Osteoblast (primary cell): ENCODE measurements around the gene VPS41. TPM values are rescaled to one million over a fixed set of nuclear protein-coding genes. Genes with fewer than 3 reads are reported as not detected.
A peak's percentile ranks its signal among the peaks of the same experiment; 100 is the strongest.

Source experiments
- DNase-seq: peaks from one replicate; pipeline ENCODE4 v3.0.0; 2011; ENCODE audit warnings: low spot score, mixed read lengths; ENCODE audit not compliant: insufficient read length; ENCODE audit errors: missing footprints
- H2AFZ ChIP-seq: 2 replicates; pipeline ENCODE4 v1.6.0; 2011; ENCODE audit warnings: mild to moderate bottlenecking, low read length
- H3K27ac ChIP-seq: 2 replicates; pipeline ENCODE4 v1.5.1; 2011; ENCODE audit warnings: mild to moderate bottlenecking, low read depth, low read length, moderate library complexity
- H3K27me3 ChIP-seq: 2 replicates; pipeline ENCODE4 v1.6.0; 2012; ENCODE audit warnings: mild to moderate bottlenecking, control low read depth, inconsistent platforms, low read length, moderate library complexity; ENCODE audit not compliant: insufficient read depth
- H3K36me3 ChIP-seq: 2 replicates; pipeline ENCODE4 v1.5.1; 2011; ENCODE audit warnings: mild to moderate bottlenecking, low read length, control low read depth, moderate library complexity; ENCODE audit not compliant: insufficient read depth
- H3K4me1 ChIP-seq: 2 replicates; pipeline ENCODE4 v1.5.1; 2011; ENCODE audit warnings: mild to moderate bottlenecking, low read length, control low read depth, moderate library complexity; ENCODE audit not compliant: insufficient read depth
- H3K4me2 ChIP-seq: 2 replicates; pipeline ENCODE4 v1.6.0; 2011; ENCODE audit warnings: mild to moderate bottlenecking, low read length; ENCODE audit not compliant: insufficient read depth
- H3K4me3 ChIP-seq: fragments of 200-600 bp; sonication (generic); 3 replicates; pipeline ENCODE4 v1.5.1; 2012; ENCODE audit warnings: mild to moderate bottlenecking, low read length, inconsistent platforms; ENCODE audit not compliant: insufficient read depth
- H3K79me2 ChIP-seq: 2 replicates; pipeline ENCODE4 v1.6.0; 2012; ENCODE audit warnings: mild to moderate bottlenecking, low read length, control low read depth, inconsistent platforms; ENCODE audit not compliant: insufficient read depth
- H3K9me3 ChIP-seq: 2 replicates; pipeline ENCODE4 v1.5.1; 2011; ENCODE audit warnings: low read depth, low read length, control low read depth
- H4K20me1 ChIP-seq: 2 replicates; pipeline ENCODE4 v1.6.0; 2012; ENCODE audit warnings: mild to moderate bottlenecking, low read length, control low read depth; ENCODE audit not compliant: insufficient read depth
- total RNA-seq: library from RNA; depleted of rRNA; stranded (reverse); fragments of >200 nt; gene quantifications from 2 replicates; pipeline ENCODE4 v1.2.3, GENCODE V29; 2012
- TF ChIP-seq, protein P1 (sequence below): IDR thresholded peaks from 2 replicates; pipeline ENCODE4 v1.5.1; 2011; ENCODE audit warnings: mild to moderate bottlenecking, low read depth, low read length, moderate library complexity; ENCODE audit errors: extremely low read depth

Gene VPS41
- total RNA-seq, 1 donor: 78.5 TPM

DNA sequence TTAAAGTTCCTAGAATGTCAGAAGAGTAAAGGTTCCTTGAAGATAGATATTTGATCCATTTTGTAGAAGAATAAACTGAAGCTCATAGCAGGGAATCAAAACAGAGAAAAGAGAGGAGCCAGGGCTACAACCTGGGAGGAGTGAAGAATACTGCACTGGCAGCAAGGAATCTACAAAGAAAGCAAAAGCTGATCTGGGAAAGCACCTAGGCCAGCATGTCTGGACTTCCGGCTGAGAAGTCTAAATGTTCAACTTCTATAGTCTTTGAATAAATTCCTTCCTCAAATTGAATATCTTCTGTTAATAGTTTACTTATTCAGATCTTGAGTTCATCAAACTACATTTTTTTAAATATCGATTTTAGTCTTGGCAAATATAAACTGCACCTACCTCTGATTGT is 78.2 kb downstream of the VPS41 start:
- no peak for DNase-seq
- no peaks in the 10 kb centered on the region for H3K27me3 ChIP-seq
- peaks cover 2% of the 10 kb centered on the region for H3K79me2 ChIP-seq
- H3K4me1 ChIP-seq: peaks cover 6% of the 10 kb centered on the region
- H2AFZ ChIP-seq: no peak overlapping the region
- H3K27ac ChIP-seq: no peak overlapping the region
- TF ChIP-seq, protein P1, sequence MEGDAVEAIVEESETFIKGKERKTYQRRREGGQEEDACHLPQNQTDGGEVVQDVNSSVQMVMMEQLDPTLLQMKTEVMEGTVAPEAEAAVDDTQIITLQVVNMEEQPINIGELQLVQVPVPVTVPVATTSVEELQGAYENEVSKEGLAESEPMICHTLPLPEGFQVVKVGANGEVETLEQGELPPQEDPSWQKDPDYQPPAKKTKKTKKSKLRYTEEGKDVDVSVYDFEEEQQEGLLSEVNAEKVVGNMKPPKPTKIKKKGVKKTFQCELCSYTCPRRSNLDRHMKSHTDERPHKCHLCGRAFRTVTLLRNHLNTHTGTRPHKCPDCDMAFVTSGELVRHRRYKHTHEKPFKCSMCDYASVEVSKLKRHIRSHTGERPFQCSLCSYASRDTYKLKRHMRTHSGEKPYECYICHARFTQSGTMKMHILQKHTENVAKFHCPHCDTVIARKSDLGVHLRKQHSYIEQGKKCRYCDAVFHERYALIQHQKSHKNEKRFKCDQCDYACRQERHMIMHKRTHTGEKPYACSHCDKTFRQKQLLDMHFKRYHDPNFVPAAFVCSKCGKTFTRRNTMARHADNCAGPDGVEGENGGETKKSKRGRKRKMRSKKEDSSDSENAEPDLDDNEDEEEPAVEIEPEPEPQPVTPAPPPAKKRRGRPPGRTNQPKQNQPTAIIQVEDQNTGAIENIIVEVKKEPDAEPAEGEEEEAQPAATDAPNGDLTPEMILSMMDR: no peak
- no peaks in the 10 kb centered on the region for H4K20me1 ChIP-seq
- no peaks in the 10 kb centered on the region for H3K9me3 ChIP-seq
- no peak overlapping the region for H3K4me3 ChIP-seq
- peak overlapping the region; percentile 50 for H3K4me2 ChIP-seq
- H3K36me3 ChIP-seq: no peaks in the 10 kb centered on the region

DNA sequence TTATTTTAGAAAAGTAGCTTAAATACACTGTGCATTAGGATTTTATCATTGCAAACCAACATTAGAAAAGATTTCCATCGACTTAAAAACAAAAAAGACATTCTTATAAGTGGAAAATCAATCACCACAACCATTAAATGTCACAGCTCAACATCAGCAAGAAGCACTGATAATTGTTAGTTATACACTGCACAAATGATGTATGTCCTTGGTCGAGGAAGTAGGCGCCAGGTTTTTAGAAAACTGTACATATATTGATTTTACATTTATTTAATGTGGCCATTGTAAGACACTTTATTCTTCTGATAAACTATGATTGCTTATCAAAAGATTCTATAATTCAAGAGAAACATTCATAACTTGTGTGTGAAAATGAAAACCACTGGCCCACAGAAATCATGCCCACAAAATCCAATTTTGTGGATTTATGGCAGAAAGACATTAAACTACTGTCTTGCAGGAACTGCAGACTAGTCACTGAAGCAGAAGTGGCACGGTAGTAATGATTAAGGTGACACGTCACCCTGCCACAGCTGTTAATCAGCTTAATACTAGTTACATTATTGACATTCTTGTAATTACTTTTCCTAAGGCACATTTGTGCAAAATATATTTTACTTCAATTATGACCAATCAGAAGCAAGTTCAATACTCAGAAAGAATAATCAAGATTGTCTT is 79.4 kb downstream of the VPS41 start:
- H3K4me1 ChIP-seq: peaks cover 8% of the 10 kb centered on the region
- TF ChIP-seq, protein P1: no peak
- no peak overlapping the region for H2AFZ ChIP-seq

DNA sequence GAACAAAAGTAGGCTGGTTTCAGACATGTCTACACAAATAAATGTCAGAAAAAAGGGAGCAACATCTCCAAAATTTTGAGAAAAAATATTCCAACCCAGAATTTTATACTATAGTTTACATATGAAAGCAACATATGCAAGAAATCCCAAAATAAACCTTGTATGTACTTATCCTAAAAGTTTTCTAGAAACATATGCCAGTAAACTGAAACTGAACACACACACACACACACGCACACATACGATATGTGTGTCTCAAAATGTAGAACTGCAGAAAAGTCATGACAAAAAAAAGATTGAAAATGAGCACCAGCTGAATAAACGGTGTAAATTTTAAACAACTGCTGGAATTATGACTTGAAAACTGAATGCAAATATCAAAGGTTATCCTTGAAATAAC is 81.0 kb downstream of the VPS41 start:
- Histone ChIP-seq H3K4me3 (no peak overlapping the region), H3K4me2 (no peak overlapping the region), H3K9me3 (no peaks in the 10 kb centered on the region), H2AFZ (no peak overlapping the region), H3K27ac (no peak overlapping the region), H3K27me3 (no peaks in the 10 kb centered on the region), H3K36me3 (no peaks in the 10 kb centered on the region), H3K4me1 (peaks cover 8% of the 10 kb centered on the region), H4K20me1 (peaks cover 4% of the 10 kb centered on the region), H3K79me2 (no peaks in the 10 kb centered on the region)
- no peak for DNase-seq
- TF ChIP-seq, protein P1: no peak

More for the DNA sequence above, 79.4 kb downstream of the VPS41 start:
- Histone ChIP-seq H3K4me3 (no peak overlapping the region), H3K79me2 (peaks cover 2% of the 10 kb centered on the region), H4K20me1 (peaks cover 4% of the 10 kb centered on the region), H3K36me3 (no peaks in the 10 kb centered on the region), H3K27me3 (no peaks in the 10 kb centered on the region), H3K4me2 (no peak overlapping the region), H3K27ac (no peak overlapping the region), H3K9me3 (no peaks in the 10 kb centered on the region)
- DNase-seq: no peak

DNA sequence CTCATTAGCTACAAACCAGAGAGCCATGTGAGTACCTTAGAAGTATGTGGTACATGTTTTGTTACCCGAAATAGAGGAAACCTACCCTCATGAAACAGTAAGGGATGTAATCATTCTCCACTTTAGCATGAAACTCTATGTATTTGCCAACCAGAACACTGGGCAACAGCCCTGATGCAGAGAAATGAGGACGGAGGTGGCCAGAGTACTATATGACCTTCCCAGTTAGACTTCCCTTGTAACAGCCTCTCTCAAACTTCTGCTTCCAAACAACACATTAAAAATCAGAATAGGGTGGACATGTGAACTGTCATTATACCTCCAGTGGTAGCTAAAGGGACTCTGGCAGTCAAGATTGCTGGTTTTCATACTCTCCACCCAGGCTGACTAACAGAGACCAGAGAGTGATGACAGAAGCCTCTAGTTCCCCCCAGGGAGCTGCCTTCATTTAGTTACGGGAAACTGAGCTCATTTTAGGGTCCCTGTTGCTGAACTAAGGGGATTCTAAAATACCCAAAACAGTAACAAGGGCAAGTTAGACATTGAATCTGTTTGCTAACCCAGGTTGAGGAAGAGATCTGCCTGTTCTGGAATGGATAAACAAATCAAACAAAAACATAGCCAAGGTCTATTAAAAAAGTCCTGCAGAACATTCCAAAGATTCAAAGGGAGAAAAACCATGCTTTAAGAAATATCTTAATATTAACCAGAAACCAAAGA is 83.1 kb downstream of the VPS41 start:
- TF ChIP-seq, protein P1: no peak
- H3K27ac ChIP-seq: no peak overlapping the region
- no peaks in the 10 kb centered on the region for H3K27me3 ChIP-seq
- DNase-seq: no peak
- H3K4me2 ChIP-seq: no peak overlapping the region
- no peak overlapping the region for H2AFZ ChIP-seq
- H3K79me2 ChIP-seq: no peaks in the 10 kb centered on the region
- no peaks in the 10 kb centered on the region for H3K9me3 ChIP-seq
- no peaks in the 10 kb centered on the region for H3K36me3 ChIP-seq
- peaks cover 8% of the 10 kb centered on the region for H3K4me1 ChIP-seq
- H3K4me3 ChIP-seq: no peak overlapping the region
- peaks cover 4% of the 10 kb centered on the region for H4K20me1 ChIP-seq
